ENCODE data around the gene STXBP5L. TPM values are rescaled to one million over a fixed set of nuclear protein-coding genes. Genes with fewer than 3 reads are reported as not detected.

The STXBP5L gene
- total RNA-seq, 2 experiments from 2014 or later, result 2.7 to 10.5 TPM

GRCh38 chr3:121462565-121462964 is 554.6 kb downstream of the STXBP5L start:
- H3K79me2 ChIP-seq (ENCODE audit: insufficient read depth, low read depth, low read length), result no peaks in the 10 kb centered on the region
- H3K9me3 ChIP-seq (ENCODE audit: low read length), result peaks cover 10% of the 10 kb centered on the region; the same call in 1 of the 2 replicates
- peaks cover 91% of the 10 kb centered on the region for H3K36me3 ChIP-seq (ENCODE audit: insufficient read depth, low read length)
- H3K4me2 ChIP-seq (ENCODE audit: low read length), result no peak overlapping the region
- no peaks in the 10 kb centered on the region for H3K9me2 ChIP-seq (ENCODE audit: insufficient read depth, low read length)
- intact Hi-C loops (cut with micrococcal nuclease; ENCODE audit: unreplicated experiment), result no loop called here
- no peak for DNase-seq (ENCODE audit: low spot score)
- ChIA-PET POLR2A (interaction anchor here (0.6 to 1.0 kb wide), 2 partner anchors 24 to 345 kb away, joined by 3 read pairs; no protein-coding TSS in a partner anchor), CTCF (ENCODE audit: unreplicated experiment) (no interaction called here)
- no peak overlapping the region for H3K27ac ChIP-seq (ENCODE audit: low read depth, low read length, poor library complexity, severe bottlenecking)
- H3K4me1 ChIP-seq (ENCODE audit: insufficient read depth, low read length, poor library complexity, severe bottlenecking), result no peaks in the 10 kb centered on the region
- no peaks in the 10 kb centered on the region for H4K20me1 ChIP-seq (ENCODE audit: insufficient read depth, low read length)
- BruUV-seq (replicated peaks), result no TSS peak
- H2AFZ ChIP-seq (ENCODE audit: low read length), result no peak overlapping the region
- no peak overlapping the region for H3K4me3 ChIP-seq (ENCODE audit: low read depth, low read length, poor library complexity, severe bottlenecking)
- TF ChIP-seq EZH2phosphoT487 (IDR thresholded peaks at IDR 0.05; ENCODE audit: borderline replicate concordance, low read depth, low read length) (no peak), CTCF (conservative IDR thresholded peaks at IDR 0.05; ENCODE audit: low read length) (no peak)

GRCh38 chr3:121463745-121464144 is 555.7 kb downstream of the STXBP5L start:
- no peaks in the 10 kb centered on the region for H4K20me1 ChIP-seq (ENCODE audit: insufficient read depth, low read length)
- no peak overlapping the region for H3K4me3 ChIP-seq (ENCODE audit: low read depth, low read length, poor library complexity, severe bottlenecking)
- no peak for DNase-seq (ENCODE audit: low spot score)
- CTCF ChIA-PET (ENCODE audit: unreplicated experiment), result no interaction called here
- no peaks in the 10 kb centered on the region for H3K9me2 ChIP-seq (ENCODE audit: insufficient read depth, low read length)
- no peaks in the 10 kb centered on the region for H3K4me1 ChIP-seq (ENCODE audit: insufficient read depth, low read length, poor library complexity, severe bottlenecking)
- no TSS peak for BruUV-seq (replicated peaks)
- H3K36me3 ChIP-seq (ENCODE audit: insufficient read depth, low read length), result peaks cover 97% of the 10 kb centered on the region
- H3K79me2 ChIP-seq (ENCODE audit: insufficient read depth, low read depth, low read length), result no peaks in the 10 kb centered on the region
- H3K4me2 ChIP-seq (ENCODE audit: low read length), result no peak overlapping the region
- no peak overlapping the region for H2AFZ ChIP-seq (ENCODE audit: low read length)
- TF ChIP-seq CTCF (conservative IDR thresholded peaks at IDR 0.05; ENCODE audit: low read length) (no peak), EZH2phosphoT487 (IDR thresholded peaks at IDR 0.05; ENCODE audit: borderline replicate concordance, low read depth, low read length) (no peak)
- POLR2A ChIA-PET, result interaction anchor here (0.7 kb wide), 1 partner anchor 32 kb away, joined by 3 read pairs; no protein-coding TSS in a partner anchor
- intact Hi-C loops (cut with micrococcal nuclease; ENCODE audit: unreplicated experiment), result no loop called here
- peaks cover 7% of the 10 kb centered on the region; the same call in 1 of the 2 replicates for H3K9me3 ChIP-seq (ENCODE audit: low read length)
- H3K27ac ChIP-seq (ENCODE audit: low read depth, low read length, poor library complexity, severe bottlenecking), result no peak overlapping the region

DNA sequence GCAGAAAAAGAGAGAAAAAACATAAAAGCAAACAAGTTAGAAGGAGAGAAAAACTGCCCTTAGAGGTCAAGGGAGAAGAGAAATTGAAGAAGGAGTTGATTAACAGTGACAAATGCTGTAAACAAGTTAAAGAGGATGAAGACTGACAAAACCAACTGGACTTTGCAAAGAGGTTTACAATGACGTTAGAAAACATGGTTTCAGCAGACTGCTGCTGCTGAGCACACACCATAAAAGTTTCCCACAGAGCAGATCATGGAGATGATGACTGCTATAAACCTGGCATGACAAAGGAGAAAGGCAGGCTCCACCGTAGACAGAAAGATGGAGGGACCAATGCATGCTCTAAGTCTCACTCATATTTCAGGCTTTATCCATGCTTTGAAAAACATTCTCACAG is 559.1 kb downstream of the STXBP5L start:
- H2AFZ ChIP-seq (ENCODE audit: low read length), result no peak overlapping the region
- CTCF ChIA-PET (ENCODE audit: unreplicated experiment), result no interaction called here
- H3K4me3 ChIP-seq (ENCODE audit: low read depth, low read length, poor library complexity, severe bottlenecking), result no peak overlapping the region
- BruUV-seq (replicated peaks), result no TSS peak
- H3K79me2 ChIP-seq (ENCODE audit: insufficient read depth, low read depth, low read length), result no peaks in the 10 kb centered on the region
- no peak overlapping the region for H3K27ac ChIP-seq (ENCODE audit: low read depth, low read length, poor library complexity, severe bottlenecking)
- H3K9me2 ChIP-seq (ENCODE audit: insufficient read depth, low read length), result no peaks in the 10 kb centered on the region
- no peaks in the 10 kb centered on the region for H3K9me3 ChIP-seq (ENCODE audit: low read length)
- no peaks in the 10 kb centered on the region for H3K4me1 ChIP-seq (ENCODE audit: insufficient read depth, low read length, poor library complexity, severe bottlenecking)
- H3K4me2 ChIP-seq (ENCODE audit: low read length), result no peak overlapping the region
- no peaks in the 10 kb centered on the region for H4K20me1 ChIP-seq (ENCODE audit: insufficient read depth, low read length)
- TF ChIP-seq CTCF (conservative IDR thresholded peaks at IDR 0.05; ENCODE audit: low read length), result no peak
- TF ChIP-seq EZH2phosphoT487 (IDR thresholded peaks at IDR 0.05; ENCODE audit: borderline replicate concordance, low read depth, low read length), result no peak
- peaks cover 90% of the 10 kb centered on the region for H3K36me3 ChIP-seq (ENCODE audit: insufficient read depth, low read length)
- DNase-seq (ENCODE audit: low spot score), result no peak
- POLR2A ChIA-PET, result no interaction called here
- intact Hi-C loops (cut with micrococcal nuclease; ENCODE audit: unreplicated experiment), result no loop called here

Data from OCI-LY7 (cell line).